GM19099 (cell line): Measurements from ENCODE around the gene TSPAN31.

Experiments used
- POLR2A ChIP-seq: IDR thresholded peaks from 3 replicates; pipeline ENCODE4 v1.6.1; 2011; ENCODE audit warnings: low read depth; ENCODE audit not compliant: insufficient read length; ENCODE audit errors: extremely low read depth

The TSPAN31 gene

GRCh38 chr12:57765003-57765697 lies 20.3 kb downstream of the TSPAN31 start:
- TF ChIP-seq POLR2A: no peak

GRCh38 chr12:57765698-57766463 lies 21.0 kb downstream of the TSPAN31 start:
- TF ChIP-seq POLR2A: no peak

- TF ChIP-seq POLR2A: peak; percentile 17
Measured at GRCh38 chr12:57766464-57767304, 21.8 kb downstream of the TSPAN31 start, which contains the start of gene CYP27B1. TSS of gene CYP27B1 (minus strand) at chr12:57767078. CDS start at chr12:57767041, 37 bp downstream.

GRCh38 chr12:57767305-57767698 lies 22.5 kb downstream of the TSPAN31 start:
- no peak for TF ChIP-seq POLR2A

- no peak for TF ChIP-seq POLR2A
Measured at GRCh38 chr12:57767876-57768275, 23.0 kb downstream of the TSPAN31 start.

- no peak for TF ChIP-seq POLR2A
Measured at GRCh38 chr12:57769594-57769993, 24.8 kb downstream of the TSPAN31 start.

- no peak for TF ChIP-seq POLR2A
Measured at GRCh38 chr12:57770734-57771133, 25.9 kb downstream of the TSPAN31 start.

GRCh38 chr12:57771236-57771872 lies 26.5 kb downstream of the TSPAN31 start:
- TF ChIP-seq POLR2A: no peak

GRCh38 chr12:57771873-57772428 lies 27.1 kb downstream of the TSPAN31 start, which contains the start of gene METTL1:
TSS of gene METTL1 (minus strand) at chr12:57772105. CDS start at chr12:57772083, 22 bp downstream.
- peak; percentile 76 for TF ChIP-seq POLR2A

- TF ChIP-seq POLR2A: no peak
Measured at GRCh38 chr12:57772429-57773322, 27.8 kb downstream of the TSPAN31 start, which contains the start of gene EEF1AKMT3. TSS of gene EEF1AKMT3 (plus strand) at chr12:57772614. CDS start at chr12:57772725, 111 bp downstream.

GRCh38 chr12:57775044-57775443 lies 30.2 kb downstream of the TSPAN31 start:
- TF ChIP-seq POLR2A: no peak

- TF ChIP-seq POLR2A: no peak
Measured at GRCh38 chr12:57775563-57776246, 30.9 kb downstream of the TSPAN31 start.

- no peak for TF ChIP-seq POLR2A
Measured at GRCh38 chr12:57776247-57776587, 31.4 kb downstream of the TSPAN31 start.

GRCh38 chr12:57777367-57777766 lies 32.5 kb downstream of the TSPAN31 start:
- TF ChIP-seq POLR2A: no peak
